Measurements from ENCODE around the gene TMEM182.

Gene TMEM182

GRCh38 chr2:102801858-102802699, 40.2 kb downstream of the TMEM182 start:
- DNase-seq (ENCODE audit: low spot score) = no peak

- no peak for DNase-seq (ENCODE audit: low spot score)
Observed at GRCh38 chr2:102803041-102803896, 41.4 kb downstream of the TMEM182 start.

GRCh38 chr2:102803897-102804217, 42.0 kb downstream of the TMEM182 start:
- no peak for DNase-seq (ENCODE audit: low spot score)

GRCh38 chr2:102806250-102806837, 44.5 kb downstream of the TMEM182 start:
- peak; percentile 70 for DNase-seq (ENCODE audit: low spot score)

GRCh38 chr2:102809291-102810189, 47.7 kb downstream of the TMEM182 start:
- DNase-seq (ENCODE audit: low spot score) = no peak

GRCh38 chr2:102815285-102815684, 53.5 kb downstream of the TMEM182 start:
- no peak for DNase-seq (ENCODE audit: low spot score)

GRCh38 chr2:102826904-102827303, 65.1 kb downstream of the TMEM182 start:
- DNase-seq (ENCODE audit: low spot score) = peak; percentile 13

- DNase-seq (ENCODE audit: low spot score) = no peak
Observed at GRCh38 chr2:102832789-102833188, 71.0 kb downstream of the TMEM182 start.

GRCh38 chr2:102834523-102835273, 72.9 kb downstream of the TMEM182 start:
- no peak for DNase-seq (ENCODE audit: low spot score)

- DNase-seq (ENCODE audit: low spot score) = no peak
Observed at GRCh38 chr2:102837626-102838198, 75.9 kb downstream of the TMEM182 start.

GRCh38 chr2:102839668-102840388, 78.0 kb downstream of the TMEM182 start:
- DNase-seq (ENCODE audit: low spot score) = peak; percentile 44

- peak; percentile 65 for DNase-seq (ENCODE audit: low spot score)
Observed at GRCh38 chr2:102841107-102841840, 79.4 kb downstream of the TMEM182 start.

- no peak for DNase-seq (ENCODE audit: low spot score)
Observed at GRCh38 chr2:102843764-102844443, 82.1 kb downstream of the TMEM182 start.

- DNase-seq (ENCODE audit: low spot score) = no peak
Observed at GRCh38 chr2:102844911-102845310, 83.1 kb downstream of the TMEM182 start.

GRCh38 chr2:102848366-102848839, 86.6 kb downstream of the TMEM182 start:
- DNase-seq (ENCODE audit: low spot score) = peak; percentile 86

GRCh38 chr2:102850888-102851287, 89.1 kb downstream of the TMEM182 start:
- no peak for DNase-seq (ENCODE audit: low spot score)

GRCh38 chr2:102852867-102853266, 91.0 kb downstream of the TMEM182 start:
- no peak for DNase-seq (ENCODE audit: low spot score)
